ENCODE data around the gene IL17REL. TPM values are rescaled to one million over a fixed set of nuclear protein-coding genes. Genes with fewer than 3 reads are reported as not detected.

Gene IL17REL
- polyA plus RNA-seq, 3 donors, result not detected

GRCh38 chr22:50020606-50021005, 8.0 kb upstream of the IL17REL start:
- TF ChIP-seq CTCF (IDR thresholded peaks at IDR 0.05), result no peak
- Histone ChIP-seq H2AFZ (ENCODE audit: insufficient read depth, low read depth, low read length, poor library complexity, severe bottlenecking) (no peak overlapping the region), H3K4me1 (ENCODE audit: control insufficient read depth in 1 of 2, insufficient read depth in 2 of 2, low read length in 2 of 2) (no peaks in the 10 kb centered on the region), H3K9me3 (replicated peaks in 1 of 2; ENCODE audit: control insufficient read depth in 1 of 2, insufficient read depth in 1 of 2, low read length in 2 of 2) (peaks cover 5 to 7% of the 10 kb centered on the region in 2 donors), H3K4me3 (replicated peaks in 1 of 3; ENCODE audit: low read depth in 2 of 3, low read length in 3 of 3) (no peak overlapping the region), H3K79me2 (ENCODE audit: insufficient read depth, low read length) (no peaks in the 10 kb centered on the region), H3K27ac (ENCODE audit: low read depth in 1 of 2, low read length in 2 of 2) (no peak overlapping the region), H3K4me2 (replicated peaks; ENCODE audit: extremely low read depth, low read length, poor library complexity, severe bottlenecking) (no peak overlapping the region), H3K27me3 (ENCODE audit: control insufficient read depth in 2 of 2, insufficient read depth in 2 of 2, low read length in 2 of 2) (peaks cover 5 to 33% of the 10 kb centered on the region in 2 donors), H3K36me3 (replicated peaks in 1 of 2; ENCODE audit: control insufficient read depth in 1 of 2, insufficient read depth in 2 of 2, low read length in 2 of 2) (no peaks in the 10 kb centered on the region), H3K9ac (ENCODE audit: insufficient read depth, low read length, poor library complexity, severe bottlenecking) (no peak overlapping the region), H4K20me1 (ENCODE audit: insufficient read depth, low read length) (no peaks in the 10 kb centered on the region)
- H3K4me1 Mint-ChIP-seq, result peaks cover 6% of the 10 kb centered on the region
- DNase-seq, result no peak
- intact Hi-C loops (cut with micrococcal nuclease), result no loop called here
- no peak overlapping the region for H3K27ac Mint-ChIP-seq
- no peaks in the 10 kb centered on the region for H3K36me3 Mint-ChIP-seq
- peaks cover 30 to 40% (median 34%) of the 10 kb centered on the region in 3 donors for H3K27me3 Mint-ChIP-seq (ENCODE audit: low read depth in 3 of 3)
- WGBS (ENCODE audit: insufficient coverage), result 99% methylated on average over 15 of the region's 15 CpGs
- H3K4me3 Mint-ChIP-seq, result no peak overlapping the region
- H3K9me3 Mint-ChIP-seq, result peaks cover 0 to 6% (median 0%) of the 10 kb centered on the region in 7 donors

GRCh38 chr22:50019316-50019715, 6.8 kb upstream of the IL17REL start:
- Mint-ChIP-seq H3K27me3 (ENCODE audit: low read depth in 3 of 3) (peaks cover 25 to 46% (median 43%) of the 10 kb centered on the region in 3 donors), H3K27ac (no peak overlapping the region), H3K4me1 (peaks cover 6% of the 10 kb centered on the region), H3K36me3 (no peaks in the 10 kb centered on the region), H3K4me3 (no peak overlapping the region), H3K9me3 (peaks cover 0 to 6% (median 0%) of the 10 kb centered on the region in 7 donors)
- Histone ChIP-seq H3K27me3 (ENCODE audit: control insufficient read depth in 2 of 2, insufficient read depth in 2 of 2, low read length in 2 of 2) (peaks cover 5 to 40% of the 10 kb centered on the region in 2 donors), H3K4me1 (ENCODE audit: control insufficient read depth in 1 of 2, insufficient read depth in 2 of 2, low read length in 2 of 2) (no peaks in the 10 kb centered on the region), H3K27ac (ENCODE audit: low read depth in 1 of 2, low read length in 2 of 2) (no peak overlapping the region), H3K9ac (ENCODE audit: insufficient read depth, low read length, poor library complexity, severe bottlenecking) (no peak overlapping the region), H4K20me1 (ENCODE audit: insufficient read depth, low read length) (no peaks in the 10 kb centered on the region), H3K4me3 (replicated peaks in 1 of 3; ENCODE audit: low read depth in 2 of 3, low read length in 3 of 3) (no peak overlapping the region), H2AFZ (ENCODE audit: insufficient read depth, low read depth, low read length, poor library complexity, severe bottlenecking) (no peak overlapping the region), H3K4me2 (replicated peaks; ENCODE audit: extremely low read depth, low read length, poor library complexity, severe bottlenecking) (no peak overlapping the region), H3K36me3 (replicated peaks in 1 of 2; ENCODE audit: control insufficient read depth in 1 of 2, insufficient read depth in 2 of 2, low read length in 2 of 2) (no peaks in the 10 kb centered on the region), H3K9me3 (replicated peaks in 1 of 2; ENCODE audit: control insufficient read depth in 1 of 2, insufficient read depth in 1 of 2, low read length in 2 of 2) (peaks cover 5 to 7% of the 10 kb centered on the region in 2 donors), H3K79me2 (ENCODE audit: insufficient read depth, low read length) (no peaks in the 10 kb centered on the region)
- DNase-seq, result no peak
- no peak for TF ChIP-seq CTCF (IDR thresholded peaks at IDR 0.05)
- 86% methylated on average over 2 of the region's 3 CpGs for WGBS (ENCODE audit: insufficient coverage)
- intact Hi-C loops (cut with micrococcal nuclease), result no loop called here

Data from CD14-positive monocyte (primary cell).